ENCODE measurements around the gene ORMDL2. TPM values are rescaled to one million over a fixed set of nuclear protein-coding genes. Genes with fewer than 3 reads are reported as not detected.

The ORMDL2 gene
- total and polyA plus RNA-seq, 10 of the 15 experiments (the other 5 are each of a cell fraction or from before 2014, with no cell fraction given) = 15.0 to 135 (median 33.9) TPM

DNA sequence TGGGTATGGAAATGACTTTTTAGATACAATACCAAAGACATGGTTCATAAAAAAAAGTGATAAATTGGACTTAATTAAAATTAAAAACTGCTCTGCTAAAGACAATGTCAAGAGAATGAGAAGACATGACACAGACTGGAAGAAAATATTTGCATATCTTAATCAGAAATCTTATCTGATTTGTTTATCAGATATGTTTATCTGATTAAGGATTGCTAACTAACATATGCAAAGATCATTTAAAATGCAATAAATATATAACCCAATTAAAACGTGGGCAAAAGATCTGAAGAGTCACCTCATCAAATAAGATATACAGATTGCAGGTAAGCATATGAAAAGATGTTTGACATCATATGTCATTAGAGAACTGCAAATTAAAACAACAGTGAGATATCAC lies 34.9 kb downstream of the ORMDL2 start (continued):
- no peak for TF ChIP-seq BCL11A (IDR thresholded peaks at IDR 0.05; ENCODE audit: low read depth, low read length)
- TF ChIP-seq, protein P1, sequence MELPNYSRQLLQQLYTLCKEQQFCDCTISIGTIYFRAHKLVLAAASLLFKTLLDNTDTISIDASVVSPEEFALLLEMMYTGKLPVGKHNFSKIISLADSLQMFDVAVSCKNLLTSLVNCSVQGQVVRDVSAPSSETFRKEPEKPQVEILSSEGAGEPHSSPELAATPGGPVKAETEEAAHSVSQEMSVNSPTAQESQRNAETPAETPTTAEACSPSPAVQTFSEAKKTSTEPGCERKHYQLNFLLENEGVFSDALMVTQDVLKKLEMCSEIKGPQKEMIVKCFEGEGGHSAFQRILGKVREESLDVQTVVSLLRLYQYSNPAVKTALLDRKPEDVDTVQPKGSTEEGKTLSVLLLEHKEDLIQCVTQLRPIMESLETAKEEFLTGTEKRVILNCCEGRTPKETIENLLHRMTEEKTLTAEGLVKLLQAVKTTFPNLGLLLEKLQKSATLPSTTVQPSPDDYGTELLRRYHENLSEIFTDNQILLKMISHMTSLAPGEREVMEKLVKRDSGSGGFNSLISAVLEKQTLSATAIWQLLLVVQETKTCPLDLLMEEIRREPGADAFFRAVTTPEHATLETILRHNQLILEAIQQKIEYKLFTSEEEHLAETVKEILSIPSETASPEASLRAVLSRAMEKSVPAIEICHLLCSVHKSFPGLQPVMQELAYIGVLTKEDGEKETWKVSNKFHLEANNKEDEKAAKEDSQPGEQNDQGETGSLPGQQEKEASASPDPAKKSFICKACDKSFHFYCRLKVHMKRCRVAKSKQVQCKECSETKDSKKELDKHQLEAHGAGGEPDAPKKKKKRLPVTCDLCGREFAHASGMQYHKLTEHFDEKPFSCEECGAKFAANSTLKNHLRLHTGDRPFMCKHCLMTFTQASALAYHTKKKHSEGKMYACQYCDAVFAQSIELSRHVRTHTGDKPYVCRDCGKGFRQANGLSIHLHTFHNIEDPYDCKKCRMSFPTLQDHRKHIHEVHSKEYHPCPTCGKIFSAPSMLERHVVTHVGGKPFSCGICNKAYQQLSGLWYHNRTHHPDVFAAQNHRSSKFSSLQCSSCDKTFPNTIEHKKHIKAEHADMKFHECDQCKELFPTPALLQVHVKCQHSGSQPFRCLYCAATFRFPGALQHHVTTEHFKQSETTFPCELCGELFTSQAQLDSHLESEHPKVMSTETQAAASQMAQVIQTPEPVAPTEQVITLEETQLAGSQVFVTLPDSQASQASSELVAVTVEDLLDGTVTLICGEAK (IDR thresholded peaks at IDR 0.05; ENCODE audit: borderline replicate concordance) = no peak
- TF ChIP-seq, protein P2, sequence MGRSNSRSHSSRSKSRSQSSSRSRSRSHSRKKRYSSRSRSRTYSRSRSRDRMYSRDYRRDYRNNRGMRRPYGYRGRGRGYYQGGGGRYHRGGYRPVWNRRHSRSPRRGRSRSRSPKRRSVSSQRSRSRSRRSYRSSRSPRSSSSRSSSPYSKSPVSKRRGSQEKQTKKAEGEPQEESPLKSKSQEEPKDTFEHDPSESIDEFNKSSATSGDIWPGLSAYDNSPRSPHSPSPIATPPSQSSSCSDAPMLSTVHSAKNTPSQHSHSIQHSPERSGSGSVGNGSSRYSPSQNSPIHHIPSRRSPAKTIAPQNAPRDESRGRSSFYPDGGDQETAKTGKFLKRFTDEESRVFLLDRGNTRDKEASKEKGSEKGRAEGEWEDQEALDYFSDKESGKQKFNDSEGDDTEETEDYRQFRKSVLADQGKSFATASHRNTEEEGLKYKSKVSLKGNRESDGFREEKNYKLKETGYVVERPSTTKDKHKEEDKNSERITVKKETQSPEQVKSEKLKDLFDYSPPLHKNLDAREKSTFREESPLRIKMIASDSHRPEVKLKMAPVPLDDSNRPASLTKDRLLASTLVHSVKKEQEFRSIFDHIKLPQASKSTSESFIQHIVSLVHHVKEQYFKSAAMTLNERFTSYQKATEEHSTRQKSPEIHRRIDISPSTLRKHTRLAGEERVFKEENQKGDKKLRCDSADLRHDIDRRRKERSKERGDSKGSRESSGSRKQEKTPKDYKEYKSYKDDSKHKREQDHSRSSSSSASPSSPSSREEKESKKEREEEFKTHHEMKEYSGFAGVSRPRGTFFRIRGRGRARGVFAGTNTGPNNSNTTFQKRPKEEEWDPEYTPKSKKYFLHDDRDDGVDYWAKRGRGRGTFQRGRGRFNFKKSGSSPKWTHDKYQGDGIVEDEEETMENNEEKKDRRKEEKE (IDR thresholded peaks at IDR 0.05) = no peak

DNA sequence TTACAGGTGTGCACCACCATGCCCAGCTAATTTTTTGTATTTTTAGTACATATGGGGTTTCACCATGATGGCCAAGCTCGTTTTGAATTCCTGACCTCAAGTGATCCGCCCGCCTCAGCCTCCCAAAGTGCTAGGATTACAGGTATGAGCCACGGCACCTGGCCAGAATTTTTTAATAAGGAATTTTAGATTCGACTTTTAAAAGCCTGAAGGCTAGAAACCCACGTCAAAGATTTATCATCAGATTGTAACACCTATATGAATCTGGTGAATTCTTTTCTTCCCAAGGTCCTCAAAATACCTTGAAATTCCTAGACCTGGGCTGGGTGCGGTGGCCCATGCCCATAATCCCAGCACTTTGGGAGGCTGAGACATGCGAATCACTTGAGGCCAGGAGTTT lies 43.6 kb downstream of the ORMDL2 start:
- in situ Hi-C loops (cut with MboI) = no loop called here
- H4K20me1 ChIP-seq (ENCODE audit: control insufficient read depth, insufficient read depth) = no peaks in the 10 kb centered on the region

More for the DNA sequence above, 43.6 kb downstream of the ORMDL2 start:
- no peak overlapping the region for H3K4me3 ChIP-seq
- H2AFZ ChIP-seq (ENCODE audit: control insufficient read depth, low read depth, low read length) = no peak overlapping the region
- H3K79me2 ChIP-seq (ENCODE audit: control insufficient read depth, insufficient read depth, low read length) = no peaks in the 10 kb centered on the region
- WGBS (ENCODE audit: insufficient coverage, insufficient replicate concordance, low lambda C conversion rate, missing lambda C conversion rate) = 66% methylated on average over 8 of the region's 8 CpGs
- POLR2A ChIA-PET = interaction anchor here (0.6 kb wide), 2 partner anchors 46 to 359 kb away, joined by 5 read pairs; no protein-coding TSS in a partner anchor
- intact Hi-C loops (cut with micrococcal nuclease; ENCODE audit: unreplicated experiment) = no loop called here
- no peak overlapping the region for H3K27ac ChIP-seq (ENCODE audit: control insufficient read depth, insufficient read depth)
- CTCF ChIA-PET = interaction anchor here (1.4 kb wide), 1 partner anchor 14 kb away, joined by 3 read pairs; no protein-coding TSS in a partner anchor
- FAIRE-seq (no peak), ATAC-seq (no peak), DNase-seq (ENCODE audit: low read depth, low spot score) (no peak)
- no peaks in the 10 kb centered on the region for H3K27me3 ChIP-seq (replicated peaks in 1 of 2; ENCODE audit: control insufficient read depth in 2 of 2, insufficient read depth in 2 of 2, low read length in 1 of 2)
- no peak overlapping the region for H3K4me2 ChIP-seq (ENCODE audit: control insufficient read depth, insufficient read depth)
- SMC1A ChIA-PET (ENCODE audit: uncharacterized antibody, unreplicated experiment) = interaction anchor here (1.4 kb wide), 1 partner anchor 65 kb away, joined by 7 read pairs; no protein-coding TSS in a partner anchor
- H3K4me1 ChIP-seq (ENCODE audit: control insufficient read depth, insufficient read depth, low read length) = no peaks in the 10 kb centered on the region
- H3K9me3 ChIP-seq (replicated peaks; ENCODE audit: control insufficient read depth, insufficient read depth, low read length) = peaks cover 3% of the 10 kb centered on the region; the same call in 1 of the 3 replicates
- no peaks in the 10 kb centered on the region for H3K36me3 ChIP-seq (ENCODE audit: control insufficient read depth in 2 of 2, insufficient read depth in 2 of 2, low read length in 1 of 2)
- no peak overlapping the region for H3K9ac ChIP-seq (ENCODE audit: control insufficient read depth, insufficient read depth, low read length)
- TF ChIP-seq BHLHE40 (IDR thresholded peaks at IDR 0.05; ENCODE audit: borderline replicate concordance in 1 of 2, low read depth in 2 of 2, low read length in 1 of 2) = no peak
- RAD21 ChIA-PET (ENCODE audit: unreplicated experiment) = no interaction called here
- BruUV-seq (replicated peaks) = no TSS peak

Measured in GM12878 (cell line).